Measurements from ENCODE around the gene MUC5B.

MUC5B gene

GRCh38 chr11:1269957-1270356, 47.1 kb downstream of the MUC5B start:
- TF ChIP-seq POLR2AphosphoS5 (IDR thresholded peaks at IDR 0.05; ENCODE audit: low read depth, low read length), result no peak
- TF ChIP-seq REST (IDR thresholded peaks at IDR 0.05; ENCODE audit: insufficient read depth in 1 of 2, low read depth in 2 of 2, low read length in 2 of 2), result no peak
- TF ChIP-seq SIN3A (IDR thresholded peaks at IDR 0.05; ENCODE audit: borderline replicate concordance, insufficient read depth, low read length), result no peak
- TF ChIP-seq TAF1 (IDR thresholded peaks at IDR 0.05; ENCODE audit: borderline replicate concordance, insufficient read depth, low read length), result no peak
- TF ChIP-seq FOXP2 (optimal IDR thresholded peaks at IDR 0.05; ENCODE audit: borderline replicate concordance, extremely low read depth, extremely low read length, insufficient read depth), result no peak

GRCh38 chr11:1270476-1270875, 47.6 kb downstream of the MUC5B start:
- TF ChIP-seq POLR2AphosphoS5 (IDR thresholded peaks at IDR 0.05; ENCODE audit: low read depth, low read length) (no peak), TAF1 (IDR thresholded peaks at IDR 0.05; ENCODE audit: borderline replicate concordance, insufficient read depth, low read length) (no peak), FOXP2 (optimal IDR thresholded peaks at IDR 0.05; ENCODE audit: borderline replicate concordance, extremely low read depth, extremely low read length, insufficient read depth) (no peak), REST (IDR thresholded peaks at IDR 0.05; ENCODE audit: insufficient read depth in 1 of 2, low read depth in 2 of 2, low read length in 2 of 2) (no peak), SIN3A (IDR thresholded peaks at IDR 0.05; ENCODE audit: borderline replicate concordance, insufficient read depth, low read length) (no peak)

GRCh38 chr11:1271002-1271401, 48.1 kb downstream of the MUC5B start:
- TF ChIP-seq TAF1 (IDR thresholded peaks at IDR 0.05; ENCODE audit: borderline replicate concordance, insufficient read depth, low read length) (no peak), SIN3A (IDR thresholded peaks at IDR 0.05; ENCODE audit: borderline replicate concordance, insufficient read depth, low read length) (no peak), POLR2AphosphoS5 (IDR thresholded peaks at IDR 0.05; ENCODE audit: low read depth, low read length) (no peak), REST (IDR thresholded peaks at IDR 0.05; ENCODE audit: insufficient read depth in 1 of 2, low read depth in 2 of 2, low read length in 2 of 2) (no peak)

GRCh38 chr11:1271406-1271805, 48.5 kb downstream of the MUC5B start:
- TF ChIP-seq FOXP2 (optimal IDR thresholded peaks at IDR 0.05; ENCODE audit: borderline replicate concordance, extremely low read depth, extremely low read length, insufficient read depth) (no peak), REST (IDR thresholded peaks at IDR 0.05; ENCODE audit: insufficient read depth in 1 of 2, low read depth in 2 of 2, low read length in 2 of 2) (no peak), POLR2AphosphoS5 (IDR thresholded peaks at IDR 0.05; ENCODE audit: low read depth, low read length) (no peak), TAF1 (IDR thresholded peaks at IDR 0.05; ENCODE audit: borderline replicate concordance, insufficient read depth, low read length) (no peak), SIN3A (IDR thresholded peaks at IDR 0.05; ENCODE audit: borderline replicate concordance, insufficient read depth, low read length) (no peak)

GRCh38 chr11:1271927-1272326, 49.1 kb downstream of the MUC5B start:
- TF ChIP-seq REST (IDR thresholded peaks at IDR 0.05; ENCODE audit: insufficient read depth in 1 of 2, low read depth in 2 of 2, low read length in 2 of 2), result no peak
